CD4-positive, alpha-beta T cell treated with Interleukin-6 for 4 hours (primary cell): ENCODE results near the gene THOC2.
"Not testable (repeated sequence)": the region's sequence is repeated elsewhere in the genome, so short reads cannot be mapped to it uniquely, and the experiment has no call there.

Experiments used
- DNase-seq: peaks from one replicate; pipeline ENCODE4 v3.0.0-alpha.2; 2020; ENCODE audit warnings: mixed read lengths

THOC2 gene, protein sequence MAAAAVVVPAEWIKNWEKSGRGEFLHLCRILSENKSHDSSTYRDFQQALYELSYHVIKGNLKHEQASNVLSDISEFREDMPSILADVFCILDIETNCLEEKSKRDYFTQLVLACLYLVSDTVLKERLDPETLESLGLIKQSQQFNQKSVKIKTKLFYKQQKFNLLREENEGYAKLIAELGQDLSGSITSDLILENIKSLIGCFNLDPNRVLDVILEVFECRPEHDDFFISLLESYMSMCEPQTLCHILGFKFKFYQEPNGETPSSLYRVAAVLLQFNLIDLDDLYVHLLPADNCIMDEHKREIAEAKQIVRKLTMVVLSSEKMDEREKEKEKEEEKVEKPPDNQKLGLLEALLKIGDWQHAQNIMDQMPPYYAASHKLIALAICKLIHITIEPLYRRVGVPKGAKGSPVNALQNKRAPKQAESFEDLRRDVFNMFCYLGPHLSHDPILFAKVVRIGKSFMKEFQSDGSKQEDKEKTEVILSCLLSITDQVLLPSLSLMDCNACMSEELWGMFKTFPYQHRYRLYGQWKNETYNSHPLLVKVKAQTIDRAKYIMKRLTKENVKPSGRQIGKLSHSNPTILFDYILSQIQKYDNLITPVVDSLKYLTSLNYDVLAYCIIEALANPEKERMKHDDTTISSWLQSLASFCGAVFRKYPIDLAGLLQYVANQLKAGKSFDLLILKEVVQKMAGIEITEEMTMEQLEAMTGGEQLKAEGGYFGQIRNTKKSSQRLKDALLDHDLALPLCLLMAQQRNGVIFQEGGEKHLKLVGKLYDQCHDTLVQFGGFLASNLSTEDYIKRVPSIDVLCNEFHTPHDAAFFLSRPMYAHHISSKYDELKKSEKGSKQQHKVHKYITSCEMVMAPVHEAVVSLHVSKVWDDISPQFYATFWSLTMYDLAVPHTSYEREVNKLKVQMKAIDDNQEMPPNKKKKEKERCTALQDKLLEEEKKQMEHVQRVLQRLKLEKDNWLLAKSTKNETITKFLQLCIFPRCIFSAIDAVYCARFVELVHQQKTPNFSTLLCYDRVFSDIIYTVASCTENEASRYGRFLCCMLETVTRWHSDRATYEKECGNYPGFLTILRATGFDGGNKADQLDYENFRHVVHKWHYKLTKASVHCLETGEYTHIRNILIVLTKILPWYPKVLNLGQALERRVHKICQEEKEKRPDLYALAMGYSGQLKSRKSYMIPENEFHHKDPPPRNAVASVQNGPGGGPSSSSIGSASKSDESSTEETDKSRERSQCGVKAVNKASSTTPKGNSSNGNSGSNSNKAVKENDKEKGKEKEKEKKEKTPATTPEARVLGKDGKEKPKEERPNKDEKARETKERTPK (N-terminal part only)

DNA sequence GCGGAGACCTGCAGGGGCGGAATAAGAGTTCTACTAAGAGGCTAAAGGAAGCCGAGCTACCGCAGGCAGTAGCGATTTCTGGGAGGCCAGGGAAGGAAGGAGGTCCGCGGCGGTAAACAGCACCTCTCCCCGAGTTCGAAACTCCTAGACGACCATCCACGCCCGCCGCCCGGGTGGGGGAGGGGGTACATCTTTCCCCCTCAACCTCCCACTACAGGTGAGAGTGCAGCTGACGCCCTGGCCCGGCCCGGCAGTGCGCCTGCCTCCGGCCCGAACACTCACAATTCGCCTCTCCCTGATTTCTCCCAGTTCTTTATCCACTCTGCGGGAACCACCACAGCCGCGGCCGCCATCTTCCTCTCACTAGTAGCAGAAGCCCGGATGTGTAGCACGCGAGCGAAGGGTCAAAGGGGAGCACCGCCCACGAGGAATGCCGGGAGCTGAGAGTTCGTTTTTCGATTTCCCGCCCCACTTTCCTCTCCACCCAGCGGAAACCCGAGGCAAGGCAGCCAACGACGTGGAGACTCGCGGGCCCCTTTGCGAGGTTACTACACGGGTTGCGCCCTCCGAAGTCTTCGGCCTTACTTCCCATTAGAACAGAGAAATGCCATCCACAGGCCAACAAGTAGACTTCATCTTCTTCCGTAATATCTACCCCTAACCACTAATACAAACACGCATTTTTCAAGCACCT lies at the start of gene THOC2:
Gene THOC2, minus strand, starts transcription at position 383 of the 694 bp plus-strand sequence. Its CDS starts 30 bp downstream, at position 353.
- peak; percentile 82 for DNase-seq

DNA sequence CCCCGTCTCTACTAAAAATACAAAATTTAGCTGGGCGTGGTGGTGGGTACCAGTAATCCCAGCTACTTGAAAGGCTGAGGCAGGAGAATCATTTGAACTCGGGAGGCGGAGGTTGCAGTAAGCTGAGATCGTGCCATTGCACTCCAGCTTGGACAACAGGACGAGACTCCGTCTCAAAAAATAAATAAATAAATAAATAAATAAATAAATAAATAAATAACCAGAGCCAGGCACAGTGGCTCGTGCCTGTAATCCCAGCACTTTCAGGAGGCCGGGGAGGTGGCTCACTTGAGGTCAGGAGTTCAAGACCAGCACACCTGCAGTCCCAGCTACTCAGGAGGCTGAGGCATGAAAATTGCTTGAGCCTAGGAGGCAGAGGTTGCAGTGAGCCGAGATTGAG lies 48.9 kb upstream of the THOC2 start:
- not testable (repeated sequence) for DNase-seq

DNA sequence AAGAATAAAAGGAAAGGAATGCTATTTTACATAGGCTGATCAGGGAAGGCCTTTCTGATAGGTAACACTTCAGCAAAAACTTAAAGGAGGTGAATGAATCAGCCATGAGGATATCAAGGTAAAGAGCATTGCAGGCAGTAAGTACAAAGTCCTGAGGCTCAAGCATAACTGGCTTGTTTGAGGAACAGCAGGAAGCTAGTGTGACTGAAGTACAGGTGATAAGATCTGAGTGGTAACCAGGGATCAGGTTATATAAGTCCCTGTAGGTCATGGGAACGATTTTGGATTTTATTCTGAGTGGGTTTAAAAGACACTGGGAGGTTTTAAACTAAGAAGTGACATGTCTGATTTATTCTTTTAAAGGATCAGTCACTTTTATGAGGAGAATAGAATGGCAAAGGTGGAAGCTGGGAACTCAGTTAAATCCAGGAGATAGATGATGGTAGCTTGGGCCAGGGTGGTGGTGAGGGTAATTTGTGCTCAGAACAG lies 47.1 kb upstream of the THOC2 start:
- DNase-seq, result no peak

DNA sequence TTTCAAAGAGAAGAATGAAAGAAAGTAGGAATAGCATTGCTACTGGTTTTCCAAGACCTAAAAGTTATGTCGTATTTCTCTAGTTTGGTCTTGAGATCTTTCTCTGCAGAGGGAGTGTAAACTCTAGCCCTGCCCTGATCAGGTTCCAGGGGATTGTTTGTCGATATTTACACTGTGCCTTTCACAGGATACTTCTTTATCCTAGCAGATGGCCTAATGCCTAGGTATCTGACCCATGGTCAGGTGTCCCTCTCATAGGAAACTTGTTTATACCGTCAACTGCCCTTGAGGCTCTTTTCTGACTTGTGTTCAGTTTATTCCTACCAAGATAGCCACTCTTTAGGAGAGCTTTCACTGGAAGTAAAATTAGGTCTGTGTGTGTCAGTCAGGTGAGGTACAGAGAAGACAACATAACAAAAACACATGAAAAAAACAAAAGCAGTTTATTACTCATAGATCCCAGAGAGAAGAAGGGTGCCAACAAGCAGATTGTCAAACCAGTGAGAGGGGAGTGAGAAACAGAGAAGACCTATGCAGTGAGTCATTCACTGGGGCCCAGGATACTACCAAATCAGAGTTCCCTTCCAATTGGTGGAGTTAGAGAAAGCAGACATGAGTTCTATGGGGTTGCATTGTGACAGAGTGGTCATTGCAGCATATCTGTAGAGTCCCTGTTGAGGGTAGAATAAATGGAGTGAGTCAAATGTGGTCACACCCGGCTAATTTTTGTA lies 40.6 kb upstream of the THOC2 start:
- no peak for DNase-seq

DNA sequence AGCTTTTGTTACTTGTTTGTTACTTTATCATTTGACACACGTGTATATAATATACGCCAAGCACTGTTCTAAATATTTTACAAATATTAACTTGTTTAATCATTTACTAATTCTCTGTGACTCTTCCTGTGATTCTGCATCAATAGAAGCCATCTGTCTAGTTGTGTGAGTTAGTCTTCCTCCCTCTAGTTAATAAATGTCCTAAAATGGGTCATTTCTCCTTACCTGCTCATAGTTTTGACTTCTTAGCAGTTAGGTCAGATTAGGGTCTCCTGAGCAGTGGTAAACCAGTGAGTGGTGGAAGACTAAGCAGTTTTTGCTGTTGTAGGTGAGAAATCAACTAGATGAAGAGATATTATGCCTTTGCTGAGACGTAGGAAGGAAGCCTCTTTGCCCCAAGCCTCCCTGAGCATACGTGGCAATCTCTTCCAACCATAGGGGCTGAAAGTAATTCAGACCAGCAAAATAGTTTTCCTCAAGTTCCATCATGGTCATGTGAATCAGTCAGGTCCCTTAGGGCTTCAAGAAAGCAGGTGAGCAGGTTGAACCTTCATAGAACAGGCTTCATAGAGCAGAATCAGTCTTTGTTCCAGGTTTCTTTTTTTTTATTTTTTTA lies 38.7 kb upstream of the THOC2 start:
- DNase-seq, result no peak

DNA sequence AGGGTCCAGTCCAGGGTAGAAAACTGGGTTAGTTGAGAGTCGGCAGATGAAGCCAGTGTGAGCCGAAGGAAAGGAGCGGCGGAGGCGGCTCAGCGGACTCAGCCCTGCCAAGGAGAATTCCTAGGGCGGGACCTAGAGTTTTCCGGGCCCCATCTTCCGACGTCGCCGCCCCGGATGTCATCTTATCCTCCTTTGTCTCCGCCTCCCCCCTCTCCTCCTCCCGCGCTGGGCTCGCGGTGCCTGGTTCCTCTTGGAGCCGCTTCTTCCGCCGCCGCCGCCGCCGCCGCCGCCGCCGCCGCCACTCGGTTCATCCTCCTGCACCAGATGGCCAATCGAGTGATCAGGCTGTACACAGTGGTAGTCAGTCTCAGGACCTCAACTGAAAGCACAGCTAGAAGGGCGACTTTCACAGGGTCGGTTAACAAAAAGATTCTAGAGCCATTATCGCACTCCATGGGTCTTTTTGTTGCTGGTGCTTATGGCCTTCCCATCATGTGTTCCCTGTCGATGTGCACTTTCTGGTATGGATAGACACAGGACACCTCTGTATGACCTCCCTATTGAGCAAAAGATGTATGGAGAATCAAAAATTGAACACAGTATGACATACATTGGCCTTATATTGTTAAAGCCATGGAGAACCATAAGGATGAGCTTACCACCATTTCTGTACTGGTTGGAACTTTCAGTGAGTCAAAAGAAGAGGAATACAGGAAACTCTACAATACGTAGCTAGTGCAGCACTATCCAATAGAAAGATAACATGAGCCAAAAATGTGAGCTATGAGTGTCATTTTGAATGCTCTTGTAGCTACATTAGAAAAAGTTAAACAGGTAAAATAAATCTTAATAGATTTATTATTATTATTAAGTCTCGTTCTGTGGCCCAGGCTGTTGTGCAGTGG lies 32.4 kb upstream of the THOC2 start:
- DNase-seq, result peak; percentile 66

DNA sequence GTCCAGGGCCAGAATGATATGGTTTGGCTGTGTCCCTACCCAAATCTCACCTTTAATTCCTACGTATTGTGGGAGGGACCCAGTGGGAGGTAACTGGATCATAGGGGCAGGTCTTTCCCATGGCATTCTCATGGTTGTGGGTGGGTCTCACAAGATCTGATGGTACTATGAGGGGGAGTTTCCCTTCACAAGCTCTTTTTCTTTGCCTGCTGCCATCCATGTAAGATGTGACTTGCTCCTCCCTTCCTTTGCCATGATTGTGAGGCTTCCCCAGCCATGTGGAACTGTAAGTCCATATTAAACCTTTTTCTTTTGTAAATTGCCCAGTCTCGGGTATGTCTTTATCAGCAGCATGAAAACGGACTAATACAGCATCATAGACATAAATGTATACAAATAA lies 27.0 kb upstream of the THOC2 start:
- not testable (repeated sequence) for DNase-seq

DNA sequence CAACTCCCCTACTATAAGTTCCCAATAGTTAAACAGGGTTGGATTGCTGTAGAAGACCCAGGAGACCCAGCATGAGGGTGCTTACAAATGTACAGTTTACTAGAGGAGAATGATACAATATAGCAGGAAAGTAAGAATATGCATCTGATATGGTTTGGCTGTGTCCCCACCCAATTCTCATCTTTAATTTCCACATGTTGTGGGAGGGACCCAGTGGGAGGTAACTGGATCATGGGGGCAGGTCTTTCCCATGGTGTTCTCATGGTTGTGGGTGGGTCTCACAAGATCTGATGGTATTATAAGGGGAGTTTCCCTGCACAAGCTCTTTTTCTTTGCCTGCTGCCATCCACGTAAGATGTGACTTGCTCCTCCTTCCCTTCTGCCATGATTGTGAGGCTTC lies 24.9 kb upstream of the THOC2 start:
- not testable (repeated sequence) for DNase-seq

DNA sequence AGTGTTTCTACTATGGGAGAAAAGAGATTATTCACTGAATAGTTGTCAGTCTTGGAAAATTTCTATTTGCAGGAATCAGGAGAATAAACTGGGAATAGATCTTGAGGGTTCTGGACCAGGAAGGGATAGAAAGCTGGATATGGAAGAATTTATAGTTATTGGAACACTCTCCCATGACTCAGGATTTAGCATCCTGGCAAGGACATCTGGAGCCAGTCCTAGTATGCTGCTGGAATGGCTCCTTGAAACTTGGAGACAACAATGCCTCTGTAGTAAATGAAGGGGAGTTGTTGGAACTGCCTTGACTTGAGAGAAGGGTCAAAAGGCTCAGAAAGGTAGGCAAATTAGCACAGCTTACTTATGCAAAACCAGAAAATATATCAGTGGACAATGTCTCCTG lies 23.5 kb upstream of the THOC2 start:
- no peak for DNase-seq

DNA sequence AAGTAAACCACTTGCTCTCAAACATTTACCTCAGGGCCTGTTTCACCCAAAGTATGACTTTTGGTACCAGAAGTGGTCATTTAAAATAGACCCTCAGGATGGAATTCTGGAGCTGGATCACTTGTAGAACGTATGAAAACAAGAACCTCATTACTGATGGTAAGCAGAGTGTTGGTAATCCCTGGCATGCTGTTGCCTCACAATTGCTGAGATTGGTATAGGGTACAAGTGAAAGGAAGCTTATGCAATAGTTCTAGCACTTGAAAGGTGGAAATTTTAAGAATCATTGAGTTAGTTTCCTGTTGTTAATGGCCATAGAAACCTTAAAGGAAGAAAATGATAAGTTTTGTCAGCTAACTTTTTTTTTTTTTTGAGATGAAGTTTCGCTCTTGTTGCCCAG lies 22.3 kb upstream of the THOC2 start:
- no peak for DNase-seq

DNA sequence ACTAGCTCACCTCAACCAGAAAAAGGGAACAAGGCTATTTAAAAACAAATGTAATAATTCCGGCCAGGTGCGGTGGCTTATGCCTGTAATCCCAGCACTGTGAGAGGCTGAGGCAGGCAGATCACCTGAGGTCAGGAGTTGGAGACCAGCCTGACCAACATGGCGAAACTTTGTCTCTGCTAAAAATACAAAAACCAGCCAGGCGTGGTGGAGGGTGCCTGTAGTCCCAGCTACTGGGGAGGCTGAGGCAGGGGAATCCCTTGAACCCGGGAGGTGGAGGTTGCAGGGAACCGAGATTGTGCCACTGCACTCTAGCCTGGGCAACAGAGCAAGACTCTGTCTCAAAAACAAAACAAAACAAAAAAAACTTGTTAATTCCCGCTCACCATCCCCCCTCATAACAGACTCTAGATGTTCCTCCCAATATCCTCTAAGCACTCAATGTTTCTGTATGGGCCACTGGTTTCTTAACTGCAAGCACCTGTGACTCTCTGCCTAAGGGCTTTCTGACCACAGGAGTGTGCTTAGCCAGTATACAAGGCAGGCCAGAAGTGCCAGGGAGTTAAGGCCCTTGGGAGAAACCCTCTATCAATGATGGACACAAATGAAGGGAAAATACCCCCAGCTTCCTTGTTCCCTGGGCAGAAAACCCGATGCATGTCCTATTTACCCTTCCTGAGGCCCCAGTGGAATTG lies 21.0 kb upstream of the THOC2 start:
- no peak for DNase-seq

DNA sequence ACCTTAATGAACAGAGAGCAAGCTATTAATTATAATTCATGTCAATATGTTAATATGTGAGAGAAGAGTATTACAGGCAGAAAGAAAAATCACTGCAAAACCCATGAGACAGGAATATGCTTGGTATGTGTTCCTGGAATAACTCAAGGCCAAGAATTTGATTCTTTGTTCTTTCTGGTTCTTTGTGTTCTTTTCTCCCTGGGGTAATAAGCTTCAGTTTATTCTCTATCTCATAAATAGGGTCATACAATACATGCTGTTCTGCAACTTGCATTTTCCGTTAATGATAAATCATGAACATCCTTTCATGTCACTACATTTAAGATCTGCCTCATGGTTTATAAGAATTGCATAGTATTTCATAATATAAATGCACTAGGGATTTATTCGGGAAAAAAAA lies 16.8 kb upstream of the THOC2 start:
- no peak for DNase-seq

DNA sequence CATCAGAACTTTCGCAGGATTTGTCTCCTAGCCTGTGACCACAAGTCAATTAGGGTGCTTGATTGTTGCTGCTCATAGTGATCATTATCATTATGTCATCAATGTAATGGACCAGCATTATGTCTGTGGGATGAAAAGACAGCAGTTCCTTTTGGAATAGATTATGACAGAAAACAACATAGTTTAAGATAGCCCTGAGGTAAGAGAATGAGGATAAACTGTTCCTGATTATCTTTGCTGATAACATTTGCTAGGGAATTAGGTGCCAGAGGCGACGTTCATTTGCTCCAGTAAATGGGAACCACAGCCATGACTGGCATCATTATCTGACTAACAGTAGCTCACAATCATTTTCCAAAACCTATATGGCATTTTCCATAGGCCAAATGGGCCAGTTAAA lies 12.7 kb upstream of the THOC2 start:
- DNase-seq, result no peak

DNA sequence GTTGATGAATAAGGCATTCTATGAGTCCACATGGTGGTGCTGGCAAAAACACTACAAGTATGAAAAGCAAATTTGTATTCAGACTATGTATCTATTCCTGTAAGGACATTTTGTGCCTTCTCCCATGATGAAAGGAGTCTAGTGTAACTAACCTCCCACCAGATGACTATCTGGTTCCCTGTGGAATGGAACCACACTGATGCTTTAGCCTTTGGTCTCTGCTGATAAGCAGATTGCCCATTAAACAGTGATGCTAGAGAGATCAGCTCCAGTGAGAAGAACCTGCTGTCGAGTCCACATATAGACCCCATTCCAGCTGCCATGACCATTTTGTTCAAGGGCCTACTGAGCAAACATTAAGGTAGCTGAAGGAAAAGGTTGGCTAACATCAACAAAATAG lies 10.5 kb upstream of the THOC2 start:
- DNase-seq, result no peak

DNA sequence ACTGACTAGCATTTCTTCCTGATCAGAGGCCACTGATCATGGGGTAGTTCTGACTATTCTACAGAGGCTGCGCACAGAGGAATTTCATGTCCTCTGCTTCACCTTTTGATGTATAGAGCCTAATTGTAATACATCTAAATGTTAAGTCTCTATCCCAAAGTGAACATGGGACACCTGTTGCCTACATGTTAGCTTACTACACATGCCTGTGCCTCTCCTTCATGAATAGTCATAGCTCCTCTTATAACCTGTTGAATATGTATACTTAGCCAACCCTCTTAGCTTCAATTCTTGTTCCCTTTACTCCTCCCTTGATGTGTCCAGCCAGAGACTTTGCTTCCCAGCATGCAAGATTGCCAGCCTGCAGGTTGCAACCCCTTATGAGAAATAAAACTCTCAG lies 9.6 kb upstream of the THOC2 start:
- DNase-seq, result no peak

DNA sequence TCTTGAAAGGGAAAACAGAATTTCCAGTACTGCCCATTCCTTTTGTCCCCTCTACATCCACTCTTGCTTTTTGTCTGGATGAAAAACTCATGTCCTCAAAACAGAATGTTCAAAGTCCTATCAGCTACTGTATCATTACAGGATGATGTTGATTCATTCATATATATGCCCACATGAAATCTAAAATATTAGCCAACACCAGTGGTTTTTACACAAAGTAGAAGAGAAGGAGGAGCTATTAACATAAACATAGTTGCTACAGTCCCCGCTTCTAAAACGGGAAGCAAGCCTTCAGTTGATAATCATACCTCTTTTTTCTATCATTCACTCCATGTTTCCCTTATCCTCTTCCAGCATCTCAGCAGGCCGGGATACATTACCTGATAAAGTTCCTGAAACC lies 7.7 kb upstream of the THOC2 start:
- no peak for DNase-seq

DNA sequence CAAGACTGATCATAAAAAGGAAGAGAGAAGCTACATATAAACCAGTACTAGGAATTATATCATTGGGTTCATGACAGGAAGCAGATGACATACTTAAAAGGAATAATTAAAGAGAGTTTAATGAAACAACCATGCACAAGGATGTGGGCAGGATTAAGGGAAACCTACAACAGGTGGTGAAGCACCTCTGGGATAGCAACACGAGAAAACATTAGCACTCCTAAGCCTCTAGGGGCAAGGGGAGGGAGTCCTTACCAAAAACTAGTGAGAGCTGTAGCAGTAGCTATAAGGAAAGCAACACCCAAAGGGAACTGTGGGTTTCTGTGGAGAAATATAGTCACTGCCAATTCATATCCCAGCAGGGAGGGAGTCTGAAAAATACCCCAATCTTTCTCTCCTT lies 7.2 kb upstream of the THOC2 start:
- no peak for DNase-seq

DNA sequence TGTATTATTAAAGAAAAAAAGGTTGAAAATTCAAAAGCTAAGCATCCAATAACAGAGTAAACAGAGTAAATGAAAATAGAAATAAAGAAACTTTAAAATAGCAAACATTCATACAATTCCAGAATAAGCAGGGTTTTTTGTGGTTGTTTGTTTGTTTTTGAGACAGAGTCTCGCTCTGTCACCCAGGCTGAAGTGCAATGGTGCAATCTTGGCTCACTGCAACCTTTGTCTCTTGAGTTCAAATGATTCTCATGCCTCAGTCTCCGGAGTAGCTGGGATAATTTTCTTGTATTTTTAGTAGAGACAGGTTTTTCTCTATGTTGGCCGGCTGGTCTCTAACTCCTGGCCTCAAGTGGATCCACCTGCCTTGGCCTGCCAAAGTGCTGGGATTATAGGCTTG lies 6.6 kb upstream of the THOC2 start:
- DNase-seq, result no peak

DNA sequence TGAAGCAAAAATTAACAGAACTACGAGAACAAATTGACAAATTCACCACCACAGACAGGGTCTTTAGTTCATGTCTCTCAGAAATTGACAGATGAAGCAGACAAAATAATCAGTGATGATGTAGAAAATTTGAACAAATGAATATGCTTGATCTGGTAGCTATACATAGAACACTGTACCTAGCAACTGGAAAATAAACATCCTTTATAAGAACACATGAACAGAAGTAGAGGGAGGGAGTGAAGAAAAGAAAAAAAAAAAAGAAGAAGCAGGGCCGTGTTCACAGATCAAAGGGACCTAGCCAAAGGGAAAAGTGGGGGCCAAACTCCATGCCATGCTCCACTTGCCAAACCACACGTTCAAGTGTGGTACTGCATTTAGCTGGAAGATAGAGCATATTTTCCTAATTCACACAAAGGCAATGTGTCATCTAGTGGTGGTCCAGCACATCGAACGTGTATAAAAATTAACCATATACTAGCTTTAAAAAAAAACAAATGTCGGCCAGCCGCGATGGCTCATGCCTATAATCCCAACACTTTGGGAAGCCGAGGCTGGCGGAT lies 5.6 kb upstream of the THOC2 start:
- no peak for DNase-seq
